K562 (cell line): ENCODE results near the gene CTSW. TPM values are rescaled to one million over a fixed set of nuclear protein-coding genes. Genes with fewer than 3 reads are reported as not detected.
A peak's percentile ranks its signal among the peaks of the same experiment; 100 is the strongest.

Experiments
- ATAC-seq: fragments of 200-7000 bp; cut with Tn5 transposase; 3 replicates; pipeline ENCODE4 v1.9.1; 2020; ENCODE audit warnings: moderate library complexity
- BruUV-seq: library from RNA; stranded (reverse); fragments of 400-500 nt; replicated peaks from 2 replicates; lab custom pipeline; 2021; lab: Mats Ljungman, UMichigan
- CTCF ChIA-PET: fragments of 300-600 bp; formaldehyde crosslinking; extraction: SDS; loops from one replicate; lab custom pipeline; 2021; ENCODE audit warnings: low intra/inter-chr PET ratio; lab: Yijun Ruan, JAX
- POLR2A ChIA-PET: fragments of 300-600, 350-650 bp; sonication (Branson Sonifier 250); formaldehyde crosslinking; extraction: SDS; loops from one replicate; lab custom pipeline; 2021; ENCODE audit warnings: antibody characterized with exemption, inconsistent platforms; lab: Yijun Ruan, JAX
- DNase-seq, 4 experiments: peaks; one replicate each; pipeline versions ENCODE4 v3.0.0 to v3.0.0-alpha.2; 2011 to 2018; ENCODE audit warnings: low spot score in 3 of 4, mixed read lengths in 3 of 4; ENCODE audit errors: extremely low read depth in 1 of 4
- FAIRE-seq: peaks from 2 replicates; lab custom pipeline; 2011; peaks lifted over from hg19 to GRCh38; lab: Jason Lieb, UNC
- H2AFZ ChIP-seq: 2 replicates; pipeline ENCODE4 v1.6.0; 2011; ENCODE audit warnings: low read depth, low read length, control low read depth, inconsistent platforms
- H3K27ac ChIP-seq: fragments of 200-600 bp; 3 replicates; pipeline ENCODE4 v1.8.0; 2011; ENCODE audit warnings: low read depth, mild to moderate bottlenecking, control low read depth, inconsistent platforms, low read length, moderate library complexity, mixed read lengths; ENCODE audit errors: extremely low read depth
- H3K27me3 ChIP-seq, 2 experiments: fragments of 300-600 bp in 1 of 2; 2 replicates in 1 of 2; 3 replicates in 1 of 2; pipeline versions ENCODE4 v1.6.0 to v1.8.0; 2011; ENCODE audit warnings: inconsistent platforms in 2 of 2, low read length in 2 of 2, mild to moderate bottlenecking in 1 of 2, mixed read lengths in 1 of 2, moderate library complexity in 1 of 2; ENCODE audit not compliant: control insufficient read depth in 2 of 2, insufficient read depth in 2 of 2
- H3K36me3 ChIP-seq: fragments of 300-600 bp; 3 replicates; pipeline ENCODE4 v1.8.0; 2011; ENCODE audit warnings: mild to moderate bottlenecking, low read length, inconsistent platforms; ENCODE audit not compliant: control insufficient read depth, insufficient read depth
- H3K4me1 ChIP-seq, 2 experiments: fragments of 200-600 bp in 1 of 2; replicated peaks in 1 of 2; 2 replicates in 1 of 2; 3 replicates in 1 of 2; pipeline versions ENCODE4 v1.5.1 to v1.8.0; 2011; ENCODE audit warnings: inconsistent platforms in 2 of 2, low read length in 2 of 2, mild to moderate bottlenecking in 1 of 2, mixed read lengths in 1 of 2, moderate library complexity in 1 of 2; ENCODE audit not compliant: control insufficient read depth in 2 of 2, insufficient read depth in 2 of 2
- H3K4me2 ChIP-seq: 2 replicates; pipeline ENCODE4 v1.6.1; 2011; ENCODE audit warnings: low read length, control low read depth, inconsistent platforms, mixed read lengths; ENCODE audit not compliant: insufficient read depth
- H3K4me3 ChIP-seq: fragments of 200-600 bp; sonication (generic), shearing (Covaris generic); 2 replicates; pipeline ENCODE4 v1.5.1; 2016; ENCODE audit warnings: control low read depth, inconsistent platforms
- H3K79me2 ChIP-seq: fragments of 200-600 bp; 3 replicates; pipeline ENCODE4 v1.8.0; 2011; ENCODE audit warnings: low read length, inconsistent platforms; ENCODE audit not compliant: control insufficient read depth, insufficient read depth
- H3K9ac ChIP-seq, 2 experiments: 2 replicates each; pipeline versions ENCODE4 v1.6.0 to v1.6.1; 2011; ENCODE audit warnings: low read depth in 2 of 2, low read length in 2 of 2, control low read depth in 1 of 2, inconsistent platforms in 1 of 2, mild to moderate bottlenecking in 1 of 2, mixed read lengths in 1 of 2; ENCODE audit not compliant: insufficient read depth in 1 of 2
- H3K9me1 ChIP-seq: one replicate; pipeline ENCODE4 v1.6.0; 2011; ENCODE audit warnings: inconsistent platforms, mild to moderate bottlenecking, low read length, moderate library complexity; ENCODE audit not compliant: control insufficient read depth, insufficient read depth
- H3K9me3 ChIP-seq: replicated peaks from 2 replicates; pipeline ENCODE4 v1.5.1; 2011; ENCODE audit warnings: low read depth, low read length, inconsistent platforms; ENCODE audit not compliant: control insufficient read depth, insufficient read depth
- H4K20me1 ChIP-seq: replicated peaks from 2 replicates; pipeline ENCODE4 v1.6.1; 2011; ENCODE audit warnings: low read length, inconsistent platforms, mixed read lengths; ENCODE audit not compliant: control insufficient read depth, insufficient read depth
- ARHGAP35 ChIP-seq: fragments of 450-650 bp; IDR thresholded peaks from 2 replicates; pipeline ENCODE4 v1.6.1; 2018; ENCODE audit not compliant: partially characterized antibody
- C11orf30 ChIP-seq: fragments of 450-650 bp; IDR thresholded peaks from 2 replicates; pipeline ENCODE4 v1.6.1; 2016; ENCODE audit warnings: low read depth, mild to moderate bottlenecking
- CHD2 ChIP-seq: IDR thresholded peaks from 2 replicates; pipeline ENCODE4 v1.6.1; 2011; ENCODE audit warnings: low read depth, low read length
- CSDE1 ChIP-seq, 2 experiments: fragments of 450-650 bp; IDR thresholded peaks; 2 replicates each; pipeline ENCODE4 v1.6.1; 2016; ENCODE audit warnings: mild to moderate bottlenecking in 1 of 2
- CTCFL ChIP-seq: IDR thresholded peaks from 2 replicates; pipeline ENCODE4 v1.6.1; 2011; ENCODE audit warnings: borderline replicate concordance, low read depth, mild to moderate bottlenecking, moderate library complexity, low read length; ENCODE audit not compliant: insufficient read depth, poor library complexity, severe bottlenecking
- ESRRA ChIP-seq: fragments of 450-650 bp; IDR thresholded peaks from 2 replicates; pipeline ENCODE4 v1.6.1; 2014; ENCODE audit warnings: low read depth, mild to moderate bottlenecking, moderate library complexity, borderline replicate concordance
- HDAC8 ChIP-seq: fragments of 450-650 bp; IDR thresholded peaks from 2 replicates; pipeline ENCODE4 v1.6.1; 2016; ENCODE audit warnings: mild to moderate bottlenecking, missing genetic modification characterization, moderate library complexity, missing compliant biosample characterization
- LCOR ChIP-seq: sonication (generic); formaldehyde crosslinking; IDR thresholded peaks from 2 replicates; pipeline ENCODE4 v1.8.0; 2022; ENCODE audit warnings: mild to moderate bottlenecking, missing genetic modification reagents
- RBFOX2 ChIP-seq: fragments of 200-400 bp; formaldehyde crosslinking; IDR thresholded peaks from 2 replicates; pipeline ENCODE4 v1.6.1; 2017; ENCODE audit warnings: low read depth, mild to moderate bottlenecking, low read length, moderate library complexity
- SAFB ChIP-seq: fragments of 200-400 bp; formaldehyde crosslinking; IDR thresholded peaks from 2 replicates; pipeline ENCODE4 v1.6.1; 2017; ENCODE audit warnings: low read depth, low read length, borderline replicate concordance
- ZBTB11 ChIP-seq, 3 experiments: fragments of 200-800 bp in 1 of 3; fragments of 250-450 bp in 1 of 3; fragments of 450-650 bp in 1 of 3; sonication (Bioruptor Pico) in 1 of 3; sonication (Bioruptor generic) in 1 of 3; formaldehyde crosslinking in 1 of 3; IDR thresholded peaks; 2 replicates each; pipeline versions ENCODE4 v1.6.1 to v1.8.0; 2016 to 2022; ENCODE audit warnings: mild to moderate bottlenecking in 2 of 3, missing genetic modification characterization in 2 of 3, missing compliant biosample characterization in 1 of 3, moderate library complexity in 1 of 3
- ZFX ChIP-seq: sonication (generic); formaldehyde crosslinking; IDR thresholded peaks from 2 replicates; pipeline ENCODE4 v1.8.0; 2022; ENCODE audit warnings: mild to moderate bottlenecking, missing genetic modification reagents, moderate library complexity
- ZNF197 ChIP-seq: fragments of 200-800 bp; sonication (Bioruptor generic); IDR thresholded peaks from 2 replicates; pipeline ENCODE4 v1.6.1; 2016; ENCODE audit warnings: low read depth, missing genetic modification characterization, missing compliant biosample characterization
- WGBS: fragments of 100-300 bp; shearing (Covaris generic); methylation state at CpG from one replicate; pipeline ENCODE4 v1.1.6; 2016; ENCODE audit warnings: low coverage, mixed read lengths; ENCODE audit not compliant: insufficient coverage; ENCODE audit errors: missing lambda C conversion rate; 5-methylcytosine and 5-hydroxymethylcytosine counted together
- in situ Hi-C: fragments of 300-500 bp; cut with MboI; formaldehyde crosslinking; loops from 4 replicates; pipeline ENCODE4 v1.15.0; 2018; ENCODE audit warnings: inconsistent platforms, mixed read lengths
- intact Hi-C: fragments of 100-400 bp; cut with micrococcal nuclease; formaldehyde crosslinking; loops from 2 replicates; pipeline ENCODE4 v1.14.2; 2022
- polyA plus RNA-seq, 8 experiments: library from polyadenylated mRNA; depleted of rRNA in 4 of 8; stranded (reverse) in 5 of 8; unstranded in 3 of 8; fragments of >200 nt; fragmentation: Nextera tagmentation in 2 of 8; fragmentation: Illumina TruSeq in 1 of 8; extraction: Ambion mirVana in 2 of 8; extraction: Trizol in 1 of 8; gene quantifications; 2 replicates each; pipeline versions ENCODE4 v1.2.1 to v1.2.3, GENCODE V29; 2011 to 2014; ENCODE audit warnings: inconsistent platforms in 1 of 8, missing spikeins in 1 of 8
- total RNA-seq, 7 experiments: library from RNA; depleted of rRNA in 6 of 7; stranded (reverse); fragments of >200 nt in 6 of 7; fragmentation: Illumina TruSeq in 2 of 7; extraction: Trizol in 2 of 7; gene quantifications; 2 replicates each; pipeline versions ENCODE4 v1.2.1 to v1.2.3, GENCODE V29; 2011 to 2021; ENCODE audit warnings: low replicate concordance in 1 of 7

The CTSW gene
- total and polyA plus RNA-seq, 9 of the 15 experiments (the other 6 are each of a cell fraction or from before 2014, with no cell fraction given): 0.04 TPM; not detected in 8

GRCh38 chr11:65911682-65912568 lies 32.3 kb downstream of the CTSW start:
- Histone ChIP-seq H3K36me3 (peaks cover 2% of the 10 kb centered on the region; the same call in 1 of the 3 replicates), H3K4me3 (no peak overlapping the region), H2AFZ (peak overlapping the region; percentile 83), H3K27ac (peak overlapping the region; percentile 54; the same call in 2 of the 3 replicates), H3K79me2 (0 out of 3 replicates have a peak, but pooled peaks cover 2% of the 10 kb centered on the region), H4K20me1 (no peaks in the 10 kb centered on the region), H3K9me3 (no peaks in the 10 kb centered on the region), H3K27me3 (no peaks in the 10 kb centered on the region), H3K9me1 (no peaks in the 10 kb centered on the region), H3K4me1 (peaks cover 41 to 42% of the 10 kb centered on the region in 2 experiments), H3K9ac (peak overlapping the region; percentile 61 to 78), H3K4me2 (0 out of 2 replicates have a peak overlapping the region, but pooled peaks have one; percentile 9)
- POLR2A ChIA-PET: interaction anchor here (0.6 to 6.0 kb wide), 9 partner anchors 9 to 339 kb away, joined by 3 to 73 read pairs (median 3); partner anchors contain the start of genes CCDC85B, FOSL1 and MUS81
- CTCF ChIA-PET: interaction anchor here (0.8 to 1.2 kb wide), 3 partner anchors 23 to 28 kb away, joined by 3 to 5 read pairs (median 3); no protein-coding TSS in a partner anchor
- peak; percentile 33 to 77 (median 48) for DNase-seq
- no TSS peak for BruUV-seq
- no peak for FAIRE-seq
- in situ Hi-C loops (no loop called here), intact Hi-C loops (loop anchor here (2.0 kb wide), 1 partner anchor 23 kb away; the partner anchor contains the start of gene FIBP)
- peak; percentile 63 for ATAC-seq
- WGBS: 15% methylated on average over 13 of the region's 14 CpGs
- peak; percentile 86 for TF ChIP-seq LCOR
- peak; percentile 31 for TF ChIP-seq CTCFL
- TF ChIP-seq HDAC8: no peak
- TF ChIP-seq ZFX (CRISPR knock-in tag): no peak; the same call in 1 of the 2 replicates
- no peak for TF ChIP-seq C11orf30
- no peak for TF ChIP-seq SAFB
- no peak for TF ChIP-seq CHD2
- TF ChIP-seq ZNF197 (CRISPR knock-in tag): no peak; the same call in 1 of the 2 replicates
- TF ChIP-seq ESRRA: peak; percentile 82
- no peak for TF ChIP-seq ARHGAP35
- no peak for TF ChIP-seq CSDE1 (IDR thresholded peaks at IDR 0.05)
- peak; percentile 61 for TF ChIP-seq RBFOX2
- peak in 1 of 3 experiments; percentile 46; a peak in 2 of 6 replicates for TF ChIP-seq ZBTB11 (CRISPR knock-in tag; IDR thresholded peaks at IDR 0.05)
